ENCODE measurements around the gene PRR14. TPM values are rescaled to one million over a fixed set of nuclear protein-coding genes. Genes with fewer than 3 reads are reported as not detected.
A peak's percentile ranks its signal among the peaks of the same experiment; 100 is the strongest.

Gene PRR14
- total RNA-seq, 1 donor from 2014 or later, result 3.5 TPM

DNA sequence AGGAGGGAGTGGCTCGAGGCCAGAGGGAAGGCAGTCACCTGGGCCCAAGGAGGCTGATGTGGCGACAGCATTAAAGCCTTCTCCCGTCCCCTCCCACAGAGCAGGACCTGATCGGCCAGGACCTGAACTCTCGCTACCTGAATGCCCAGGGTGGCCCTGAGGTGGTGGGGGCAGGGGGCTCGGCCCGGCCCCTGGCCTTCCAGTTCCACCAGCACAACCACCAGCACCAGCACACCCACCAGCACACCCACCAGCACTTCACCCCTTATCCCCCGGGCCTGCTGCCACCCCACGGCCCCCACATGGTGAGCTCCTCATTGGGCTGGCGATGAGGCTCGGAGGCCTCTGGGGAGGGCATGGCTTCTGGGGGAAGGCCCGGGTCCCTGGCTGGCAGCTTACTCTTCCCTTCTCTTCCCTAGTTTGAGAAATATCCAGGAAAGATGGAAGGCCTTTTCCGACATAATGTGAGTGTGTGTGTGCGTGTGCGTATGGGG is 13.9 kb downstream of the PRR14 start:
- H2AFZ ChIP-seq (replicated peaks), result no peak overlapping the region
- TF ChIP-seq EZH2 (IDR thresholded peaks at IDR 0.05) (no peak), EZH2phosphoT487 (IDR thresholded peaks at IDR 0.05) (no peak)
- TF ChIP-seq, protein P1, sequence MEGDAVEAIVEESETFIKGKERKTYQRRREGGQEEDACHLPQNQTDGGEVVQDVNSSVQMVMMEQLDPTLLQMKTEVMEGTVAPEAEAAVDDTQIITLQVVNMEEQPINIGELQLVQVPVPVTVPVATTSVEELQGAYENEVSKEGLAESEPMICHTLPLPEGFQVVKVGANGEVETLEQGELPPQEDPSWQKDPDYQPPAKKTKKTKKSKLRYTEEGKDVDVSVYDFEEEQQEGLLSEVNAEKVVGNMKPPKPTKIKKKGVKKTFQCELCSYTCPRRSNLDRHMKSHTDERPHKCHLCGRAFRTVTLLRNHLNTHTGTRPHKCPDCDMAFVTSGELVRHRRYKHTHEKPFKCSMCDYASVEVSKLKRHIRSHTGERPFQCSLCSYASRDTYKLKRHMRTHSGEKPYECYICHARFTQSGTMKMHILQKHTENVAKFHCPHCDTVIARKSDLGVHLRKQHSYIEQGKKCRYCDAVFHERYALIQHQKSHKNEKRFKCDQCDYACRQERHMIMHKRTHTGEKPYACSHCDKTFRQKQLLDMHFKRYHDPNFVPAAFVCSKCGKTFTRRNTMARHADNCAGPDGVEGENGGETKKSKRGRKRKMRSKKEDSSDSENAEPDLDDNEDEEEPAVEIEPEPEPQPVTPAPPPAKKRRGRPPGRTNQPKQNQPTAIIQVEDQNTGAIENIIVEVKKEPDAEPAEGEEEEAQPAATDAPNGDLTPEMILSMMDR (IDR thresholded peaks at IDR 0.05), result no peak
- no peak overlapping the region for H3K9ac ChIP-seq
- H3K4me3 ChIP-seq, result no peak overlapping the region
- peaks cover 8% of the 10 kb centered on the region for H3K4me1 ChIP-seq
- H3K27me3 Mint-ChIP-seq (ENCODE audit: insufficient read depth, low read depth), result no peaks in the 10 kb centered on the region
- peaks cover 22% of the 10 kb centered on the region for H3K4me1 Mint-ChIP-seq
- H3K4me3 Mint-ChIP-seq, result peak overlapping the region; percentile 21
- no peaks in the 10 kb centered on the region for H3F3A ChIP-seq (ENCODE audit: low read depth)
- H3K27ac ChIP-seq, result no peak overlapping the region
- no peaks in the 10 kb centered on the region for H3K9me3 Mint-ChIP-seq
- H3K79me2 ChIP-seq (ENCODE audit: low read depth), result peaks cover 30% of the 10 kb centered on the region
- no peak for DNase-seq (ENCODE audit: low spot score)
- peaks cover 54% of the 10 kb centered on the region for H4K20me1 ChIP-seq (ENCODE audit: low read depth)
- H3K4me2 ChIP-seq, result no peak overlapping the region
- H3K36me3 ChIP-seq, result no peaks in the 10 kb centered on the region
- no peaks in the 10 kb centered on the region for H3K27me3 ChIP-seq
- no peaks in the 10 kb centered on the region for H3K9me3 ChIP-seq (ENCODE audit: low read depth)
- peaks cover 30% of the 10 kb centered on the region for H3K36me3 Mint-ChIP-seq
- no peak overlapping the region for H3K27ac Mint-ChIP-seq

DNA sequence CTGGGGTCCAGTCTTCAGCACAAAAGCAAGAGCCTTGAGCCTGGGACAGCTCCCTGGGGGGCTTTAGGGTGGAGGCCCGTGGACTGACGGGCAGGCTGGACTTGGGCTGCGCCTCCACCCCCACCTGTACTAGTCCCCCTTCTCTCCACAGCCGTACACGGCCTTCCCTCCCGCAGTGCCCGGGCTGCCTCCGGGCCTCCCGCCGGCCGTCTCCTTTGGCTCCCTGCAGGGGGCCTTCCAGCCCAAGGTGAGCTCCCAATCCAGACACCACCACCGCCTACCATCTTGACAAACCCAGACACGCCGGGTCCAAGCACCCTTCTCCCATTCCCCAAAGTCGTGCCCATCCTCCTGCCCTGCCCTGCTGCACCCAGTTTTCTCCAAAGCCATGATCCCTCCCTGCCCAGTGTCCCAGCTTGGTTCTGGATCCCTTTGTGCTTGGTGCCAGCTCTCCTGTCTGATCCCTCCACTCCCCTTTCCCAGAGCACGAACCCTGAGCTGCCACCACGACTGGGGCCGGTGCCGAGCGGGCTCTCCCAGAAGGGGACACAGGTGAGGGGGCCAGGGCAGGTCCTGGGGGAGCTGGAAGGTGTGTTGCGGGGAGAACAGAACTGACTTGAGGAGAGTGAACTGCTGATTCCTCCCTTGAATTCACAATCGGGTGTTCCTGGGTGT is 14.5 kb downstream of the PRR14 start:
- TF ChIP-seq, protein P1 (IDR thresholded peaks at IDR 0.05), result no peak
- no peak for TF ChIP-seq EZH2 (IDR thresholded peaks at IDR 0.05)
- no peak for TF ChIP-seq EZH2phosphoT487 (IDR thresholded peaks at IDR 0.05)
- no peak for DNase-seq (ENCODE audit: low spot score)
- H3K4me1 Mint-ChIP-seq, result peaks cover 22% of the 10 kb centered on the region
- no peaks in the 10 kb centered on the region for H3K9me3 Mint-ChIP-seq
- peaks cover 24% of the 10 kb centered on the region for H3K79me2 ChIP-seq (ENCODE audit: low read depth)
- no peaks in the 10 kb centered on the region for H3K27me3 Mint-ChIP-seq (ENCODE audit: insufficient read depth, low read depth)
- H3K36me3 ChIP-seq, result no peaks in the 10 kb centered on the region
- H3K9me3 ChIP-seq (ENCODE audit: low read depth), result no peaks in the 10 kb centered on the region
- H3K9ac ChIP-seq, result no peak overlapping the region
- no peak overlapping the region for H3K27ac ChIP-seq
- no peaks in the 10 kb centered on the region for H3K27me3 ChIP-seq
- no peaks in the 10 kb centered on the region for H3F3A ChIP-seq (ENCODE audit: low read depth)
- no peak overlapping the region for H3K4me2 ChIP-seq
- H3K4me3 ChIP-seq, result no peak overlapping the region
- H3K4me3 Mint-ChIP-seq, result peak overlapping the region; percentile 21
- peaks cover 30% of the 10 kb centered on the region for H3K36me3 Mint-ChIP-seq
- no peak overlapping the region for H3K27ac Mint-ChIP-seq
- no peak overlapping the region for H2AFZ ChIP-seq (replicated peaks)
- peaks cover 4% of the 10 kb centered on the region for H3K4me1 ChIP-seq
- H4K20me1 ChIP-seq (ENCODE audit: low read depth), result peaks cover 50% of the 10 kb centered on the region

DNA sequence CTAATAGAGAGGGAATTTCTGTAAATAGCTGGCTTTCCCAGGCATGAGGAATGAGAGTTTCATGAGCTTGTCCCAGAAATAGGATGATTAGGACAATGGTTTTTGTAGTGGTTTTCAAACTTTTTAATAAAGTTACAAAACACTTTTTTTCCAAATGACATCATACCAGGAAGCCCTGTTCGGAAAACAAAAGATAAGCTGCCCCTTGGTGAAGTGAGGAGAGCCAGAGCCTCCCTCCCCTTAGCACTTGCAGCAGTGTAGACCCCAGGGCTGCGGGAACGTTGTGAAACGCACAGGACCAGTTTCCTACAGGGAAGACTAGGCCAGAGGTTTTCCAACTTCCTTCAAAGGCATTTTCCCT is 15.1 kb downstream of the PRR14 start:
- no peaks in the 10 kb centered on the region for H3K27me3 Mint-ChIP-seq (ENCODE audit: insufficient read depth, low read depth)
- Histone ChIP-seq H2AFZ (replicated peaks) (no peak overlapping the region), H3K4me1 (no peaks in the 10 kb centered on the region), H3K36me3 (no peaks in the 10 kb centered on the region), H3K79me2 (ENCODE audit: low read depth) (peaks cover 18% of the 10 kb centered on the region), H4K20me1 (ENCODE audit: low read depth) (peaks cover 45% of the 10 kb centered on the region), H3K9me3 (ENCODE audit: low read depth) (no peaks in the 10 kb centered on the region), H3K4me2 (no peak overlapping the region), H3K4me3 (no peak overlapping the region), H3K9ac (no peak overlapping the region), H3K27ac (no peak overlapping the region), H3K27me3 (no peaks in the 10 kb centered on the region), H3F3A (ENCODE audit: low read depth) (no peaks in the 10 kb centered on the region)
- H3K27ac Mint-ChIP-seq, result no peak overlapping the region
- DNase-seq (ENCODE audit: low spot score), result no peak
- no peaks in the 10 kb centered on the region for H3K9me3 Mint-ChIP-seq
- H3K36me3 Mint-ChIP-seq, result peaks cover 25% of the 10 kb centered on the region
- TF ChIP-seq, protein P1 (IDR thresholded peaks at IDR 0.05), result no peak
- TF ChIP-seq EZH2phosphoT487 (IDR thresholded peaks at IDR 0.05), result no peak
- no peak for TF ChIP-seq EZH2 (IDR thresholded peaks at IDR 0.05)
- peaks cover 17% of the 10 kb centered on the region for H3K4me1 Mint-ChIP-seq
- no peak overlapping the region for H3K4me3 Mint-ChIP-seq
